Measurements from ENCODE around the gene ARHGAP35.
"Not testable (repeated sequence)": the region's sequence is repeated elsewhere in the genome, so short reads cannot be mapped to it uniquely, and the experiment has no call there.

ARHGAP35 gene

GRCh38 chr19:46860846-46861690, at the start of gene ARHGAP35:
Gene ARHGAP35 (plus strand): TSS chr19:46860997. CDS start chr19:46918676, 57,679 bp downstream.
- DNase-seq, result peak in 1 of 3 experiments; percentile 27

- DNase-seq, result peak in 2 of 3 experiments; percentile 8 to 26
Observed at GRCh38 chr19:46812977-46813838, 47.6 kb upstream of the ARHGAP35 start.

- DNase-seq, result peak in 2 of 3 experiments; percentile 5 to 22
Observed at GRCh38 chr19:46813839-46814358, 46.9 kb upstream of the ARHGAP35 start.

GRCh38 chr19:46815833-46816627, 44.8 kb upstream of the ARHGAP35 start:
- DNase-seq, result no peak

GRCh38 chr19:46818812-46819211, 42.0 kb upstream of the ARHGAP35 start:
- no peak for DNase-seq

GRCh38 chr19:46821512-46822409, 39.0 kb upstream of the ARHGAP35 start:
- DNase-seq, result no peak

- not testable (repeated sequence) for DNase-seq
Observed at GRCh38 chr19:46822410-46822787, 38.4 kb upstream of the ARHGAP35 start.

GRCh38 chr19:46823049-46823448, 37.7 kb upstream of the ARHGAP35 start:
- no peak for DNase-seq

- DNase-seq, result no peak
Observed at GRCh38 chr19:46824890-46825730, 35.7 kb upstream of the ARHGAP35 start.

- no peak for DNase-seq
Observed at GRCh38 chr19:46825731-46826055, 35.1 kb upstream of the ARHGAP35 start.

GRCh38 chr19:46828484-46828883, 32.3 kb upstream of the ARHGAP35 start:
- no peak for DNase-seq

GRCh38 chr19:46830864-46831263, 29.9 kb upstream of the ARHGAP35 start:
- no peak for DNase-seq

GRCh38 chr19:46834121-46834520, 26.7 kb upstream of the ARHGAP35 start:
- no peak for DNase-seq

GRCh38 chr19:46834984-46835383, 25.8 kb upstream of the ARHGAP35 start:
- no peak for DNase-seq

GRCh38 chr19:46838160-46838559, 22.6 kb upstream of the ARHGAP35 start:
- no peak for DNase-seq

GRCh38 chr19:46839752-46840497, 20.9 kb upstream of the ARHGAP35 start:
- peak in 2 of 3 experiments; percentile 51 to 76 for DNase-seq

- peak; percentile 51 to 82 (median 62) for DNase-seq
Observed at GRCh38 chr19:46840498-46840942, 20.3 kb upstream of the ARHGAP35 start.

GRCh38 chr19:46841458-46842083, 19.2 kb upstream of the ARHGAP35 start:
- DNase-seq, result no peak

- no peak for DNase-seq
Observed at GRCh38 chr19:46842791-46843190, 18.0 kb upstream of the ARHGAP35 start.
